ENCODE measurements around the gene U2AF2. TPM values are rescaled to one million over a fixed set of nuclear protein-coding genes. Genes with fewer than 3 reads are reported as not detected.

Gene U2AF2
- polyA plus RNA-seq, 2 of the 4 experiments (the other 2 are of a cell fraction) = 157 to 302 TPM

DNA sequence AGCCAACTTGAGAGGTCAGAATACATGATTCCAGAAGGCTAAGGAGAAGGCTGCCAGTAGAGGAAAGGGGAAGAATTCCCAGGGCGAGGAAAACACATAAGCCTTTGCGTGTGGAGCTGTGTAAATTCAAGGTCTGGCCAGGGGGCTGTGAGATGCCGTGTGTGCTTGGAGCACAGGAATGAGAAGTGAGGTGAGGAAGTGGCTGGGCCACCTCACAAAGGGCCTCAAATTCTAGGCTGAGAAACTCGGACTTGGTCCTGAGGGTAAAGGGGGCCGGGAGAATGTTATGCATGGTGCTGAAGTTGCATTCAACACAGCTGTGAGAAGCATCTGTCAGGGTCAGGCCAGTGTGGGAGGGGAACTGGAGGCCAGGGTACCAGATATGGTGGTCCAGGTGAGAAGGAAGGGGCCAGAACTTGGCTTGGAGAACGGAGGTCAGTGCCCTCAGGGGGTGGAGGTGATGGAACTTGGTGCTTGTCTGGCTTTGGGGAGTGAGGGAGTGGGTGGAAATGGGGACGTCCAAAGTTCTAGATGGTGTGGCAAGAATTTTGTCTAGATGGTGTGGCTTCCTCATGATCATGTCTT, 18.9 kb upstream of the U2AF2 start:
- no peak for TF ChIP-seq EHMT2 (IDR thresholded peaks at IDR 0.05; ENCODE audit: low read depth)
- no peak for TF ChIP-seq NR3C1 (IDR thresholded peaks at IDR 0.05)
- TF ChIP-seq PHF8 (IDR thresholded peaks at IDR 0.05; ENCODE audit: borderline replicate concordance, low read depth) = no peak
- TF ChIP-seq, protein P1, sequence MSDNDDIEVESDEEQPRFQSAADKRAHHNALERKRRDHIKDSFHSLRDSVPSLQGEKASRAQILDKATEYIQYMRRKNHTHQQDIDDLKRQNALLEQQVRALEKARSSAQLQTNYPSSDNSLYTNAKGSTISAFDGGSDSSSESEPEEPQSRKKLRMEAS (IDR thresholded peaks at IDR 0.05) = no peak
- TF ChIP-seq GATA3 (IDR thresholded peaks at IDR 0.05; ENCODE audit: borderline replicate concordance) = no peak
- TF ChIP-seq, protein P2, sequence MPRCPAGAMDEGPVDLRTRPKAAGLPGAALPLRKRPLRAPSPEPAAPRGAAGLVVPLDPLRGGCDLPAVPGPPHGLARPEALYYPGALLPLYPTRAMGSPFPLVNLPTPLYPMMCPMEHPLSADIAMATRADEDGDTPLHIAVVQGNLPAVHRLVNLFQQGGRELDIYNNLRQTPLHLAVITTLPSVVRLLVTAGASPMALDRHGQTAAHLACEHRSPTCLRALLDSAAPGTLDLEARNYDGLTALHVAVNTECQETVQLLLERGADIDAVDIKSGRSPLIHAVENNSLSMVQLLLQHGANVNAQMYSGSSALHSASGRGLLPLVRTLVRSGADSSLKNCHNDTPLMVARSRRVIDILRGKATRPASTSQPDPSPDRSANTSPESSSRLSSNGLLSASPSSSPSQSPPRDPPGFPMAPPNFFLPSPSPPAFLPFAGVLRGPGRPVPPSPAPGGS (IDR thresholded peaks at IDR 0.05) = no peak
- no peak for TF ChIP-seq ESRRA (IDR thresholded peaks at IDR 0.05; ENCODE audit: borderline replicate concordance, low read length)
- TF ChIP-seq KDM5A (IDR thresholded peaks at IDR 0.05) = no peak
- no peak for TF ChIP-seq NPAS2 (CRISPR knock-in tag; IDR thresholded peaks at IDR 0.05; ENCODE audit: borderline replicate concordance)
- no peak for TF ChIP-seq CHD2 (IDR thresholded peaks at IDR 0.05; ENCODE audit: low read length, partially characterized antibody)
- no peak for TF ChIP-seq CHD4 (IDR thresholded peaks at IDR 0.05; ENCODE audit: borderline replicate concordance)
- no peak for TF ChIP-seq NFE2L2 (conservative IDR thresholded peaks at IDR 0.05; ENCODE audit: low read length)
- TF ChIP-seq CEBPB (IDR thresholded peaks at IDR 0.05) = no peak
- TF ChIP-seq, protein P3, sequence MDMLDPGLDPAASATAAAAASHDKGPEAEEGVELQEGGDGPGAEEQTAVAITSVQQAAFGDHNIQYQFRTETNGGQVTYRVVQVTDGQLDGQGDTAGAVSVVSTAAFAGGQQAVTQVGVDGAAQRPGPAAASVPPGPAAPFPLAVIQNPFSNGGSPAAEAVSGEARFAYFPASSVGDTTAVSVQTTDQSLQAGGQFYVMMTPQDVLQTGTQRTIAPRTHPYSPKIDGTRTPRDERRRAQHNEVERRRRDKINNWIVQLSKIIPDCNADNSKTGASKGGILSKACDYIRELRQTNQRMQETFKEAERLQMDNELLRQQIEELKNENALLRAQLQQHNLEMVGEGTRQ (IDR thresholded peaks at IDR 0.05) = no peak
- TF ChIP-seq HDAC2 (IDR thresholded peaks at IDR 0.05) = no peak
- TF ChIP-seq, protein P4, sequence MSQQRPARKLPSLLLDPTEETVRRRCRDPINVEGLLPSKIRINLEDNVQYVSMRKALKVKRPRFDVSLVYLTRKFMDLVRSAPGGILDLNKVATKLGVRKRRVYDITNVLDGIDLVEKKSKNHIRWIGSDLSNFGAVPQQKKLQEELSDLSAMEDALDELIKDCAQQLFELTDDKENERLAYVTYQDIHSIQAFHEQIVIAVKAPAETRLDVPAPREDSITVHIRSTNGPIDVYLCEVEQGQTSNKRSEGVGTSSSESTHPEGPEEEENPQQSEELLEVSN (IDR thresholded peaks at IDR 0.05; ENCODE audit: borderline replicate concordance, low read depth) = no peak
- TF ChIP-seq, protein P5, sequence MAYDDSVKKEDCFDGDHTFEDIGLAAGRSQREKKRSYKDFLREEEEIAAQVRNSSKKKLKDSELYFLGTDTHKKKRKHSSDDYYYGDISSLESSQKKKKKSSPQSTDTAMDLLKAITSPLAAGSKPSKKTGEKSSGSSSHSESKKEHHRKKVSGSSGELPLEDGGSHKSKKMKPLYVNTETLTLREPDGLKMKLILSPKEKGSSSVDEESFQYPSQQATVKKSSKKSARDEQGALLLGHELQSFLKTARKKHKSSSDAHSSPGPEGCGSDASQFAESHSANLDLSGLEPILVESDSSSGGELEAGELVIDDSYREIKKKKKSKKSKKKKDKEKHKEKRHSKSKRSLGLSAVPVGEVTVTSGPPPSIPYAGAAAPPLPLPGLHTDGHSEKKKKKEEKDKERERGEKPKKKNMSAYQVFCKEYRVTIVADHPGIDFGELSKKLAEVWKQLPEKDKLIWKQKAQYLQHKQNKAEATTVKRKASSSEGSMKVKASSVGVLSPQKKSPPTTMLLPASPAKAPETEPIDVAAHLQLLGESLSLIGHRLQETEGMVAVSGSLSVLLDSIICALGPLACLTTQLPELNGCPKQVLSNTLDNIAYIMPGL (CRISPR knock-in tag; IDR thresholded peaks at IDR 0.05; ENCODE audit: borderline replicate concordance) = no peak
- Histone ChIP-seq H3K27ac (peak overlapping the region; percentile 88 to 94; a peak in 5 of 6 replicates), H3K9me3 (no peaks in the 10 kb centered on the region), H3K4me2 (peak overlapping the region; percentile 99), H3K4me1 (peaks cover 23% of the 10 kb centered on the region), H3K4me3 (peak overlapping the region; percentile 76)
- CTCF ChIA-PET = interaction anchor here (1.6 to 24.9 kb wide), 6 partner anchors 10 to 475 kb away, joined by 3 to 363 read pairs (median 26); partner anchors contain the start of genes CCDC106 and ZNF865
- FAIRE-seq = no peak
- no peak for ATAC-seq
- WGBS (ENCODE audit: missing lambda C conversion rate) = 46% methylated on average over 7 of the region's 7 CpGs
- POLR2A ChIA-PET = interaction anchor here (0.6 to 3.4 kb wide), 5 partner anchors 11 to 37 kb away, joined by 3 to 20 read pairs (median 6); partner anchors contain the start of genes CCDC106, FIZ1, U2AF2 and ZNF784
- DNase-seq (ENCODE audit: low read depth in 1 of 2, low spot score in 1 of 2) = no peak

DNA sequence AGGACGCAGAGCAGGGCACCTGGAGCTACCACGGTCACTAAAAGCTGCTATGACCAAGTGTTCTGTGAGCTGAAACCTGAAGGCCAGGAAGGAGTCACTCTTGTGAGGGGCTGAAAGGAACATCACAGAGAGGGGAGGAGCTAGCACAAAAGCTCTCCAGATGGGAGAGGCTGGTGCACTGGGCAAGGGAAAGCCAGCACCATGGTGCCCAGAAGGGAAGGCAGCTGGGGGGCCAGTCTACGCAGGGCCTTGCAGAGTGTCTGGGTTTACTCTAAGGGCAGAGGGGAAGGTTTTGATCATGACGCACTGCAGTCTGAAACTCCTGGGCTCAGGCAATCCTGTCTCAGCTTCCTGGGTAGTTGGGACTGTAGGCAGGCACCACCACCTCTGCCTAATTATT, 18.1 kb upstream of the U2AF2 start:
- H3K4me1 ChIP-seq = peaks cover 22% of the 10 kb centered on the region
- POLR2A ChIA-PET = interaction anchor here (1.2 to 3.4 kb wide), 4 partner anchors 11 to 38 kb away, joined by 5 to 20 read pairs (median 7); partner anchors contain the start of genes CCDC106, FIZ1, U2AF2 and ZNF784
- ATAC-seq (no peak), DNase-seq (ENCODE audit: low read depth in 1 of 2, low spot score in 1 of 2) (no peak), FAIRE-seq (no peak)
- H3K27ac ChIP-seq = no peak overlapping the region
- no peak overlapping the region for H3K4me3 ChIP-seq
- CTCF ChIA-PET = interaction anchor here (1.1 to 24.9 kb wide), 10 partner anchors 9 to 697 kb away, joined by 3 to 363 read pairs (median 10); partner anchors contain the start of genes CCDC106 and ZNF865
- 87% methylated on average over 4 of the region's 4 CpGs for WGBS (ENCODE audit: missing lambda C conversion rate)
- peak overlapping the region; percentile 99 for H3K4me2 ChIP-seq
- H3K9me3 ChIP-seq = no peaks in the 10 kb centered on the region
- TF ChIP-seq, protein P6, sequence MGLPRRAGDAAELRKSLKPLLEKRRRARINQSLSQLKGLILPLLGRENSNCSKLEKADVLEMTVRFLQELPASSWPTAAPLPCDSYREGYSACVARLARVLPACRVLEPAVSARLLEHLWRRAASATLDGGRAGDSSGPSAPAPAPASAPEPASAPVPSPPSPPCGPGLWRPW (IDR thresholded peaks at IDR 0.05) = no peak
- TF ChIP-seq, protein P3 (IDR thresholded peaks at IDR 0.05) = no peak
- no peak for TF ChIP-seq ZFP36 (IDR thresholded peaks at IDR 0.05; ENCODE audit: borderline replicate concordance, partially characterized antibody)
- TF ChIP-seq, protein P5 (CRISPR knock-in tag; IDR thresholded peaks at IDR 0.05; ENCODE audit: borderline replicate concordance) = no peak
- TF ChIP-seq MAFK (IDR thresholded peaks at IDR 0.05; ENCODE audit: partially characterized antibody) = no peak
- no peak for TF ChIP-seq SMC3 (IDR thresholded peaks at IDR 0.05)
- TF ChIP-seq ZSCAN20 (CRISPR knock-in tag; IDR thresholded peaks at IDR 0.05) = no peak
- TF ChIP-seq, protein P2 (IDR thresholded peaks at IDR 0.05) = no peak
- TF ChIP-seq EHMT2 (IDR thresholded peaks at IDR 0.05; ENCODE audit: low read depth) = no peak
- TF ChIP-seq, protein P1 (IDR thresholded peaks at IDR 0.05) = no peak
- no peak for TF ChIP-seq HDAC2 (IDR thresholded peaks at IDR 0.05)
- TF ChIP-seq SREBF2 (IDR thresholded peaks at IDR 0.05) = no peak
- TF ChIP-seq HOXB5 (CRISPR knock-in tag; IDR thresholded peaks at IDR 0.05) = no peak
- no peak for TF ChIP-seq EHF (CRISPR knock-in tag; IDR thresholded peaks at IDR 0.05)
- TF ChIP-seq NPAS2 (CRISPR knock-in tag; IDR thresholded peaks at IDR 0.05; ENCODE audit: borderline replicate concordance) = no peak
